ENCODE measurements around the gene NSRP1.

GRCh38 chr17:30225919-30226553 lies 109.4 kb downstream of the NSRP1 start:
- no peak for TF ChIP-seq L3MBTL2 (conservative IDR thresholded peaks at IDR 0.05)
- no peak for TF ChIP-seq NFRKB (IDR thresholded peaks at IDR 0.05)
- TF ChIP-seq FOXM1 (IDR thresholded peaks at IDR 0.05; ENCODE audit: borderline replicate concordance): no peak
- TF ChIP-seq SUZ12 (IDR thresholded peaks at IDR 0.05): no peak
- TF ChIP-seq BHLHE40 (IDR thresholded peaks at IDR 0.05; ENCODE audit: borderline replicate concordance): no peak
- no peak for TF ChIP-seq ARNT (IDR thresholded peaks at IDR 0.05)
- no peak for TF ChIP-seq CTBP1 (IDR thresholded peaks at IDR 0.05; ENCODE audit: borderline replicate concordance)
- TF ChIP-seq TARDBP (IDR thresholded peaks at IDR 0.05): no peak
- TF ChIP-seq FOXK2 (IDR thresholded peaks at IDR 0.05): no peak
- TF ChIP-seq, protein P1, sequence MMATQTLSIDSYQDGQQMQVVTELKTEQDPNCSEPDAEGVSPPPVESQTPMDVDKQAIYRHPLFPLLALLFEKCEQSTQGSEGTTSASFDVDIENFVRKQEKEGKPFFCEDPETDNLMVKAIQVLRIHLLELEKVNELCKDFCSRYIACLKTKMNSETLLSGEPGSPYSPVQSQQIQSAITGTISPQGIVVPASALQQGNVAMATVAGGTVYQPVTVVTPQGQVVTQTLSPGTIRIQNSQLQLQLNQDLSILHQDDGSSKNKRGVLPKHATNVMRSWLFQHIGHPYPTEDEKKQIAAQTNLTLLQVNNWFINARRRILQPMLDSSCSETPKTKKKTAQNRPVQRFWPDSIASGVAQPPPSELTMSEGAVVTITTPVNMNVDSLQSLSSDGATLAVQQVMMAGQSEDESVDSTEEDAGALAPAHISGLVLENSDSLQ (IDR thresholded peaks at IDR 0.05): no peak
- TF ChIP-seq SP1 (IDR thresholded peaks at IDR 0.05): no peak
- no peak for TF ChIP-seq ZNF384 (IDR thresholded peaks at IDR 0.05)
- no peak for TF ChIP-seq FOXA1 (IDR thresholded peaks at IDR 0.05)
- no peak for TF ChIP-seq LEF1 (IDR thresholded peaks at IDR 0.05; ENCODE audit: borderline replicate concordance)

Measured in HEK293T (cell line).